H1 (cell line): Measurements from ENCODE around the gene SLC25A3.

Experiments used
- CBX8 ChIP-seq: fragments of 300-800, 300-1000 bp; sonication (generic); IDR thresholded peaks from 2 replicates; pipeline ENCODE4 v1.7.1; 2016; ENCODE audit warnings: low read depth, low read length, borderline replicate concordance
- JUND ChIP-seq: IDR thresholded peaks from 2 replicates; pipeline ENCODE4 v1.6.1; 2011; ENCODE audit warnings: mild to moderate bottlenecking, improper control_type of control experiment, low read length
- POLR2A ChIP-seq, 2 experiments: IDR thresholded peaks; 1 replicate in 1 of 2; 2 replicates in 1 of 2; pipeline ENCODE4 v1.6.1; 2011; ENCODE audit warnings: low read depth in 2 of 2, low read length in 2 of 2, mild to moderate bottlenecking in 2 of 2; ENCODE audit errors: control extremely low read depth in 1 of 2
- SRF ChIP-seq: IDR thresholded peaks from 2 replicates; pipeline ENCODE4 v1.6.1; 2011; ENCODE audit warnings: mild to moderate bottlenecking, low read depth, low read length, moderate library complexity
- SUZ12 ChIP-seq: fragments of 200-600 bp; sonication (generic); IDR thresholded peaks from 2 replicates; pipeline ENCODE4 v1.6.1; 2012; ENCODE audit warnings: mild to moderate bottlenecking, inconsistent platforms, low read length, moderate library complexity, mixed read lengths
- TF ChIP-seq, protein P1 (sequence below), 3 experiments: IDR thresholded peaks; 1 replicate in 2 of 3; 2 replicates in 1 of 3; pipeline versions ENCODE4 v1.5.1 to v1.6.1; 2011; ENCODE audit warnings: low read length in 3 of 3, mild to moderate bottlenecking in 3 of 3, inconsistent platforms in 2 of 3, low read depth in 1 of 3, moderate library complexity in 1 of 3; ENCODE audit not compliant: insufficient read depth in 1 of 3; ENCODE audit errors: control extremely low read depth in 1 of 3
- TF ChIP-seq, protein P2 (sequence below): IDR thresholded peaks from 2 replicates; pipeline ENCODE4 v1.6.1; 2012; ENCODE audit warnings: inconsistent platforms

DNA sequence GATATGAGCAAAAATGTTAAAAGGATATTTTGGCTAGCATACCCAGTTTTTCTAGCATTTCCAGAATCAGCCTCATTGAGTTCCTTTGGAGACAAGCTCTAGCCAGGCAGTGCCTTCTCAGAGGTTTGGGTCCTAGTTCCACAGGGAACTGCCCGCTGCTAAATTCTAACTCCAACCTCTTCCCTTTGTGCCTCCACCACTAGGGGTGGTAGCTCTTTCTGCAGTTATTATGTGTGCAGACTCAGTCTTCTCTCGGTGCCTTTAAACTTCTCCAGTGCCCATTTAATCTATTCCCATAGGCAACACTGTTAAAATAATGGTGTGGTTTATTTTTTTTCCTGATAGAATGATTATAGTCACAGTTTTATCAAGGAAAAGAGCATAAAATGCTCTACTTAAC is 21.5 kb upstream of the SLC25A3 start:
- TF ChIP-seq, protein P1, sequence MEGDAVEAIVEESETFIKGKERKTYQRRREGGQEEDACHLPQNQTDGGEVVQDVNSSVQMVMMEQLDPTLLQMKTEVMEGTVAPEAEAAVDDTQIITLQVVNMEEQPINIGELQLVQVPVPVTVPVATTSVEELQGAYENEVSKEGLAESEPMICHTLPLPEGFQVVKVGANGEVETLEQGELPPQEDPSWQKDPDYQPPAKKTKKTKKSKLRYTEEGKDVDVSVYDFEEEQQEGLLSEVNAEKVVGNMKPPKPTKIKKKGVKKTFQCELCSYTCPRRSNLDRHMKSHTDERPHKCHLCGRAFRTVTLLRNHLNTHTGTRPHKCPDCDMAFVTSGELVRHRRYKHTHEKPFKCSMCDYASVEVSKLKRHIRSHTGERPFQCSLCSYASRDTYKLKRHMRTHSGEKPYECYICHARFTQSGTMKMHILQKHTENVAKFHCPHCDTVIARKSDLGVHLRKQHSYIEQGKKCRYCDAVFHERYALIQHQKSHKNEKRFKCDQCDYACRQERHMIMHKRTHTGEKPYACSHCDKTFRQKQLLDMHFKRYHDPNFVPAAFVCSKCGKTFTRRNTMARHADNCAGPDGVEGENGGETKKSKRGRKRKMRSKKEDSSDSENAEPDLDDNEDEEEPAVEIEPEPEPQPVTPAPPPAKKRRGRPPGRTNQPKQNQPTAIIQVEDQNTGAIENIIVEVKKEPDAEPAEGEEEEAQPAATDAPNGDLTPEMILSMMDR (IDR thresholded peaks at IDR 0.05; ENCODE audit: control extremely low read depth in 1 of 3, insufficient read depth in 1 of 3, low read depth in 1 of 3, low read length in 3 of 3), result peak; percentile 32 to 71 (median 54)
- TF ChIP-seq POLR2A (IDR thresholded peaks at IDR 0.05; ENCODE audit: control extremely low read depth in 1 of 2, low read depth in 2 of 2, low read length in 2 of 2) (no peak), JUND (no peak), SUZ12 (no peak), SRF (no peak), CBX8 (no peak)
- TF ChIP-seq, protein P2, sequence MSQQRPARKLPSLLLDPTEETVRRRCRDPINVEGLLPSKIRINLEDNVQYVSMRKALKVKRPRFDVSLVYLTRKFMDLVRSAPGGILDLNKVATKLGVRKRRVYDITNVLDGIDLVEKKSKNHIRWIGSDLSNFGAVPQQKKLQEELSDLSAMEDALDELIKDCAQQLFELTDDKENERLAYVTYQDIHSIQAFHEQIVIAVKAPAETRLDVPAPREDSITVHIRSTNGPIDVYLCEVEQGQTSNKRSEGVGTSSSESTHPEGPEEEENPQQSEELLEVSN, result no peak
